T47D (cell line): ENCODE data around the gene ADAM15.

Source experiments
- DNase-seq, 2 experiments: peaks; one replicate each; pipeline versions ENCODE4 v3.0.0 to v3.0.0-alpha.2; 2011 to 2012; ENCODE audit warnings: low read depth in 1 of 2, low spot score in 1 of 2
- JUND ChIP-seq: IDR thresholded peaks from 2 replicates; pipeline ENCODE4 v1.6.1; 2012; ENCODE audit warnings: low read depth
- in situ Hi-C: cut with HindIII; loops from 2 replicates; pipeline ENCODE4 v1.10.0; 2016; ENCODE audit warnings: low sequenced_read_pairs, low pct_unique_long_range_greater_than_20kb

The ADAM15 gene

GRCh38 chr1:155077346-155077745, 26.2 kb downstream of the ADAM15 start:
- DNase-seq = peak; percentile 33 to 63
- in situ Hi-C loops = no loop called here
- no peak for TF ChIP-seq JUND

- DNase-seq = peak; percentile 20 to 46
- TF ChIP-seq JUND = no peak
- in situ Hi-C loops = no loop called here
These were observed 26.8 kb downstream of the ADAM15 start for GRCh38 chr1:155077758-155078445.

GRCh38 chr1:155078469-155079209, 27.5 kb downstream of the ADAM15 start, which contains the start of gene EFNA3:
EFNA3 (plus strand) TSS chr1:155078837; CDS start chr1:155078942, 105 bp downstream.
- DNase-seq = peak; percentile 87 to 97
- TF ChIP-seq JUND = no peak
- in situ Hi-C loops = no loop called here

GRCh38 chr1:155079210-155079486, 28.0 kb downstream of the ADAM15 start:
- in situ Hi-C loops = no loop called here
- TF ChIP-seq JUND = no peak
- DNase-seq = peak in 1 of 2 experiments; percentile 21

- TF ChIP-seq JUND = no peak
- in situ Hi-C loops = no loop called here
- DNase-seq = peak; percentile 31 to 54
These were observed 28.6 kb downstream of the ADAM15 start for GRCh38 chr1:155079487-155080311.

- DNase-seq = peak; percentile 74 to 84
- no peak for TF ChIP-seq JUND
- in situ Hi-C loops = no loop called here
These were observed 29.5 kb downstream of the ADAM15 start for GRCh38 chr1:155080312-155081228.

- peak; percentile 48 to 59 for DNase-seq
- no peak for TF ChIP-seq JUND
- in situ Hi-C loops = no loop called here
These were observed 30.6 kb downstream of the ADAM15 start for GRCh38 chr1:155081472-155082300.

GRCh38 chr1:155082301-155083051, 31.4 kb downstream of the ADAM15 start:
- no peak for TF ChIP-seq JUND
- DNase-seq = peak; percentile 82 to 86
- in situ Hi-C loops = no loop called here

- DNase-seq = peak; percentile 73 to 92
- in situ Hi-C loops = no loop called here
- TF ChIP-seq JUND = no peak
These were observed 32.0 kb downstream of the ADAM15 start for GRCh38 chr1:155083052-155083541.

- TF ChIP-seq JUND = no peak
- peak; percentile 75 to 95 for DNase-seq
- in situ Hi-C loops = no loop called here
These were observed 33.0 kb downstream of the ADAM15 start for GRCh38 chr1:155083865-155084721.
